GM12878 (cell line): ENCODE measurements around the gene USP31. TPM values are rescaled to one million over a fixed set of nuclear protein-coding genes. Genes with fewer than 3 reads are reported as not detected.

Source experiments
- ATAC-seq: fragments of 200-7000 bp; cut with Tn5 transposase; 3 replicates; pipeline ENCODE4 v1.9.1; 2020; ENCODE audit warnings: mild to moderate bottlenecking, moderate library complexity
- BruUV-seq: library from RNA; stranded (reverse); fragments of 400-500 nt; replicated peaks from 2 replicates; lab custom pipeline; 2021; lab: Mats Ljungman, UMichigan
- CTCF ChIA-PET: fragments of 300-600 bp; sonication (Branson Sonifier 250); formaldehyde crosslinking; extraction: SDS; loops from one replicate; lab custom pipeline; 2021; ENCODE audit warnings: inconsistent platforms; lab: Yijun Ruan, JAX
- POLR2A ChIA-PET: fragments of 350-600 bp; formaldehyde crosslinking; extraction: SDS; loops from one replicate; lab custom pipeline; 2021; ENCODE audit warnings: inconsistent platforms; lab: Charles Lee
- RAD21 ChIA-PET: fragments of 300-600 bp; sonication (Branson Sonifier 250); formaldehyde crosslinking; loops from one replicate; lab custom pipeline; 2023; ENCODE audit warnings: antibody characterized with exemption; ENCODE audit not compliant: unreplicated experiment; lab: Charles Lee
- SMC1A ChIA-PET: fragments of 300-600 bp; sonication (Branson Sonifier 250); formaldehyde crosslinking; loops from one replicate; lab custom pipeline; 2023; ENCODE audit not compliant: unreplicated experiment, uncharacterized antibody; lab: Charles Lee
- DNase-seq: peaks from one replicate; pipeline ENCODE4 v3.0.0-alpha.2; 2011; ENCODE audit warnings: low read depth, low spot score
- FAIRE-seq: peaks from 3 replicates; lab custom pipeline; 2011; peaks lifted over from hg19 to GRCh38; lab: Jason Lieb, UNC
- H2AFZ ChIP-seq: 2 replicates; pipeline ENCODE4 v1.6.0; 2011; ENCODE audit warnings: low read depth, low read length, control low read depth; ENCODE audit not compliant: control insufficient read depth
- H3K27ac ChIP-seq: 2 replicates; pipeline ENCODE4 v1.5.1; 2011; ENCODE audit warnings: control low read depth; ENCODE audit not compliant: control insufficient read depth, insufficient read depth
- H3K27me3 ChIP-seq, 2 experiments: replicated peaks in 1 of 2; 2 replicates each; pipeline versions ENCODE4 v1.6.0 to v1.6.1; 2011; ENCODE audit warnings: low read length in 1 of 2; ENCODE audit not compliant: control insufficient read depth in 2 of 2, insufficient read depth in 2 of 2
- H3K36me3 ChIP-seq, 2 experiments: 2 replicates each; pipeline ENCODE4 v1.5.1; 2011; ENCODE audit warnings: low read length in 1 of 2; ENCODE audit not compliant: control insufficient read depth in 2 of 2, insufficient read depth in 2 of 2
- H3K4me1 ChIP-seq: 2 replicates; pipeline ENCODE4 v1.6.1; 2011; ENCODE audit warnings: mild to moderate bottlenecking, low read length, moderate library complexity, mixed read lengths; ENCODE audit not compliant: control insufficient read depth, insufficient read depth
- H3K4me2 ChIP-seq: 2 replicates; pipeline ENCODE4 v1.6.0; 2011; ENCODE audit warnings: control low read depth; ENCODE audit not compliant: control insufficient read depth, insufficient read depth
- H3K4me3 ChIP-seq: fragments of 200-600 bp; sonication (generic); 2 replicates; pipeline ENCODE4 v1.5.1; 2016
- H3K79me2 ChIP-seq: 2 replicates; pipeline ENCODE4 v1.6.0; 2011; ENCODE audit warnings: low read length; ENCODE audit not compliant: control insufficient read depth, insufficient read depth
- H3K9ac ChIP-seq: 2 replicates; pipeline ENCODE4 v1.8.0; 2011; ENCODE audit warnings: low read length, control low read depth, mixed read lengths; ENCODE audit not compliant: control insufficient read depth, insufficient read depth
- H3K9me3 ChIP-seq: replicated peaks from 3 replicates; pipeline ENCODE4 v1.5.1; 2011; ENCODE audit warnings: mild to moderate bottlenecking, low read length; ENCODE audit not compliant: control insufficient read depth, insufficient read depth
- H4K20me1 ChIP-seq: 2 replicates; pipeline ENCODE4 v1.6.0; 2011; ENCODE audit not compliant: control insufficient read depth, insufficient read depth
- CEBPZ ChIP-seq: fragments of 150-350 bp; IDR thresholded peaks from 2 replicates; pipeline ENCODE4 v1.6.1; 2016; ENCODE audit warnings: low read depth, low read length
- CHD4 ChIP-seq: fragments of 200-600 bp; sonication (generic); IDR thresholded peaks from 2 replicates; pipeline ENCODE4 v1.6.1; 2016; ENCODE audit warnings: mild to moderate bottlenecking
- CREB1 ChIP-seq: IDR thresholded peaks from 2 replicates; pipeline ENCODE4 v1.6.1; 2012; ENCODE audit warnings: low read depth, mild to moderate bottlenecking, inconsistent platforms
- FOS ChIP-seq: IDR thresholded peaks from 3 replicates; pipeline ENCODE4 v1.6.1; 2011; ENCODE audit warnings: borderline replicate concordance; ENCODE audit not compliant: insufficient read length; ENCODE audit errors: extremely low read depth
- LARP7 ChIP-seq: fragments of 450-650 bp; IDR thresholded peaks from 2 replicates; pipeline ENCODE4 v1.6.1; 2017; ENCODE audit warnings: mild to moderate bottlenecking
- MLLT1 ChIP-seq: fragments of 450-650 bp; IDR thresholded peaks from 2 replicates; pipeline ENCODE4 v1.6.1; 2016; ENCODE audit warnings: mild to moderate bottlenecking
- MXI1 ChIP-seq: fragments of 150-350 bp; IDR thresholded peaks from 2 replicates; pipeline ENCODE4 v1.6.1; 2011; ENCODE audit warnings: low read depth, mild to moderate bottlenecking, inconsistent platforms, low read length, improper control_type of control experiment
- NFXL1 ChIP-seq: fragments of 450-650 bp; IDR thresholded peaks from 2 replicates; pipeline ENCODE4 v1.6.1; 2017; ENCODE audit warnings: antibody characterized with exemption, mild to moderate bottlenecking, borderline replicate concordance
- SMAD5 ChIP-seq: IDR thresholded peaks from 2 replicates; pipeline ENCODE4 v1.6.1; 2016; ENCODE audit warnings: antibody characterized with exemption, low read depth
- SP1 ChIP-seq: IDR thresholded peaks from one replicate; pipeline ENCODE4 v1.6.1; 2011; ENCODE audit warnings: low read depth, low read length
- SUZ12 ChIP-seq: fragments of 200-600 bp; sonication (generic); IDR thresholded peaks from one replicate; pipeline ENCODE4 v1.6.1; 2018; ENCODE audit warnings: antibody characterized with exemption, mild to moderate bottlenecking; ENCODE audit not compliant: unreplicated experiment
- ZNF274 ChIP-seq: IDR thresholded peaks from one replicate; pipeline ENCODE4 v1.8.0; 2011; ENCODE audit not compliant: insufficient read length, insufficient read depth
- WGBS: methylation state at CpG from one replicate; pipeline ENCODE4 v1.1.6; 2016; ENCODE audit warnings: low lambda C conversion rate; ENCODE audit not compliant: insufficient replicate concordance, insufficient coverage; ENCODE audit errors: missing lambda C conversion rate; 5-methylcytosine and 5-hydroxymethylcytosine counted together
- in situ Hi-C: fragments of 300-500 bp; cut with MboI; formaldehyde crosslinking; loops from 9 replicates; pipeline ENCODE4 v1.14.3; 2018; ENCODE audit warnings: mixed read lengths
- intact Hi-C: fragments of 100-400 bp; cut with micrococcal nuclease; formaldehyde crosslinking; loops from one replicate; pipeline ENCODE4 v1.14.2; 2022; ENCODE audit not compliant: unreplicated experiment
- polyA plus RNA-seq, 11 experiments: library from polyadenylated mRNA; depleted of rRNA in 4 of 11; unstranded in 6 of 11; stranded (reverse) in 5 of 11; fragments of >200 nt; fragmentation: Nextera tagmentation in 4 of 11; fragmentation: Illumina TruSeq in 1 of 11; extraction: Ambion mirVana in 4 of 11; extraction: Trizol in 1 of 11; gene quantifications; 1 replicate in 1 of 11; 2 replicates in 10 of 11; pipeline versions ENCODE4 v1.2.1 to v1.2.3, GENCODE V29; 2011 to 2016; ENCODE audit warnings: inconsistent platforms in 2 of 11, missing spikeins in 2 of 11, low read depth in 1 of 11
- total RNA-seq, 4 experiments: library from RNA; depleted of rRNA in 3 of 4; stranded (reverse); fragments of >200 nt in 3 of 4; fragmentation: Illumina TruSeq in 1 of 4; extraction: Trizol in 1 of 4; gene quantifications; 2 replicates each; pipeline versions ENCODE4 v1.2.1 to v1.2.3, GENCODE V29; 2013 to 2021
- TF ChIP-seq, protein P1 (sequence below): fragments of 450-650 bp; IDR thresholded peaks from 2 replicates; pipeline ENCODE4 v1.6.1; 2017; ENCODE audit warnings: mild to moderate bottlenecking
- TF ChIP-seq, protein P2 (sequence below): fragments of 450-650 bp; IDR thresholded peaks from 2 replicates; pipeline ENCODE4 v1.6.1; 2014; ENCODE audit warnings: mild to moderate bottlenecking
- TF ChIP-seq, protein P3 (sequence below): fragments of 450-650 bp; IDR thresholded peaks from 2 replicates; pipeline ENCODE4 v1.6.1; 2018; ENCODE audit warnings: borderline replicate concordance, mild to moderate bottlenecking; ENCODE audit not compliant: partially characterized antibody

Gene USP31
- total and polyA plus RNA-seq, 10 of the 15 experiments (the other 5 are each of a cell fraction or from before 2014, with no cell fraction given): 0.87 to 6.5 (median 3.2) TPM

- in situ Hi-C loops (no loop called here), intact Hi-C loops (no loop called here)
- Histone ChIP-seq H3K4me1 (no peaks in the 10 kb centered on the region), H3K27ac (no peak overlapping the region), H3K27me3 (no peaks in the 10 kb centered on the region), H2AFZ (no peak overlapping the region), H3K4me2 (no peak overlapping the region), H3K4me3 (no peak overlapping the region), H3K36me3 (no peaks in the 10 kb centered on the region), H3K9ac (no peak overlapping the region), H3K9me3 (no peaks in the 10 kb centered on the region), H3K79me2 (no peaks in the 10 kb centered on the region), H4K20me1 (no peaks in the 10 kb centered on the region)
- FAIRE-seq (no peak), DNase-seq (no peak), ATAC-seq (no peak)
- ChIA-PET CTCF (interaction anchor here (1.0 to 1.2 kb wide), 2 partner anchors 278 to 280 kb away, joined by 3 to 4 read pairs; no protein-coding TSS in a partner anchor), RAD21 (no interaction called here), POLR2A (interaction anchor here (0.6 kb wide), 1 partner anchor 135 kb away, joined by 3 read pairs; no protein-coding TSS in a partner anchor), SMC1A (interaction anchor here (1.0 kb wide), 1 partner anchor 24 kb away, joined by 3 read pairs; no protein-coding TSS in a partner anchor)
- BruUV-seq: no TSS peak
- 64% methylated on average over 3 of the region's 3 CpGs for WGBS
- no peak for TF ChIP-seq SUZ12
- TF ChIP-seq ZNF274: no peak
- TF ChIP-seq LARP7: no peak
- TF ChIP-seq, protein P1, sequence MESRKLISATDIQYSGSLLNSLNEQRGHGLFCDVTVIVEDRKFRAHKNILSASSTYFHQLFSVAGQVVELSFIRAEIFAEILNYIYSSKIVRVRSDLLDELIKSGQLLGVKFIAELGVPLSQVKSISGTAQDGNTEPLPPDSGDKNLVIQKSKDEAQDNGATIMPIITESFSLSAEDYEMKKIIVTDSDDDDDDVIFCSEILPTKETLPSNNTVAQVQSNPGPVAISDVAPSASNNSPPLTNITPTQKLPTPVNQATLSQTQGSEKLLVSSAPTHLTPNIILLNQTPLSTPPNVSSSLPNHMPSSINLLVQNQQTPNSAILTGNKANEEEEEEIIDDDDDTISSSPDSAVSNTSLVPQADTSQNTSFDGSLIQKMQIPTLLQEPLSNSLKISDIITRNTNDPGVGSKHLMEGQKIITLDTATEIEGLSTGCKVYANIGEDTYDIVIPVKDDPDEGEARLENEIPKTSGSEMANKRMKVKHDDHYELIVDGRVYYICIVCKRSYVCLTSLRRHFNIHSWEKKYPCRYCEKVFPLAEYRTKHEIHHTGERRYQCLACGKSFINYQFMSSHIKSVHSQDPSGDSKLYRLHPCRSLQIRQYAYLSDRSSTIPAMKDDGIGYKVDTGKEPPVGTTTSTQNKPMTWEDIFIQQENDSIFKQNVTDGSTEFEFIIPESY: no peak
- TF ChIP-seq, protein P2, sequence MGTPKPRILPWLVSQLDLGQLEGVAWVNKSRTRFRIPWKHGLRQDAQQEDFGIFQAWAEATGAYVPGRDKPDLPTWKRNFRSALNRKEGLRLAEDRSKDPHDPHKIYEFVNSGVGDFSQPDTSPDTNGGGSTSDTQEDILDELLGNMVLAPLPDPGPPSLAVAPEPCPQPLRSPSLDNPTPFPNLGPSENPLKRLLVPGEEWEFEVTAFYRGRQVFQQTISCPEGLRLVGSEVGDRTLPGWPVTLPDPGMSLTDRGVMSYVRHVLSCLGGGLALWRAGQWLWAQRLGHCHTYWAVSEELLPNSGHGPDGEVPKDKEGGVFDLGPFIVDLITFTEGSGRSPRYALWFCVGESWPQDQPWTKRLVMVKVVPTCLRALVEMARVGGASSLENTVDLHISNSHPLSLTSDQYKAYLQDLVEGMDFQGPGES: no peak
- TF ChIP-seq CEBPZ: no peak
- TF ChIP-seq FOS: no peak
- no peak for TF ChIP-seq SP1
- TF ChIP-seq CREB1: no peak
- TF ChIP-seq MXI1: no peak
- no peak for TF ChIP-seq NFXL1
- no peak for TF ChIP-seq SMAD5
- no peak for TF ChIP-seq MLLT1
- TF ChIP-seq, protein P3, sequence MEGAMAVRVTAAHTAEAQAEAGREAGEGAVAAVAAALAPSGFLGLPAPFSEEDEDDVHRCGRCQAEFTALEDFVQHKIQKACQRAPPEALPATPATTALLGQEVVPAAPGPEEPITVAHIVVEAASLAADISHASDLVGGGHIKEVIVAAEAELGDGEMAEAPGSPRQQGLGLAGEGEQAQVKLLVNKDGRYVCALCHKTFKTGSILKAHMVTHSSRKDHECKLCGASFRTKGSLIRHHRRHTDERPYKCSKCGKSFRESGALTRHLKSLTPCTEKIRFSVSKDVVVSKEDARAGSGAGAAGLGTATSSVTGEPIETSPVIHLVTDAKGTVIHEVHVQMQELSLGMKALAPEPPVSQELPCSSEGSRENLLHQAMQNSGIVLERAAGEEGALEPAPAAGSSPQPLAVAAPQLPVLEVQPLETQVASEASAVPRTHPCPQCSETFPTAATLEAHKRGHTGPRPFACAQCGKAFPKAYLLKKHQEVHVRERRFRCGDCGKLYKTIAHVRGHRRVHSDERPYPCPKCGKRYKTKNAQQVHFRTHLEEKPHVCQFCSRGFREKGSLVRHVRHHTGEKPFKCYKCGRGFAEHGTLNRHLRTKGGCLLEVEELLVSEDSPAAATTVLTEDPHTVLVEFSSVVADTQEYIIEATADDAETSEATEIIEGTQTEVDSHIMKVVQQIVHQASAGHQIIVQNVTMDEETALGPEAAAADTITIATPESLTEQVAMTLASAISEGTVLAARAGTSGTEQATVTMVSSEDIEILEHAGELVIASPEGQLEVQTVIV: no peak
- TF ChIP-seq CHD4: no peak
These were observed 6.9 kb upstream of the USP31 start for GRCh38 chr16:23156110-23156509.
